Activated gamma-delta T cell treated with anti-CD3 and anti-CD28 coated beads, Interleukin-2, amount 50 U/mL, for 16 hours (primary cell): ENCODE measurements around the gene TEX12.

Experiments
- DNase-seq: peaks from one replicate; pipeline ENCODE4 v3.0.0-alpha.2; 2020; ENCODE audit warnings: low read depth

The TEX12 gene

GRCh38 chr11:112213753-112214152 lies 46.6 kb downstream of the TEX12 start:
- no peak for DNase-seq

GRCh38 chr11:112215621-112216020 lies 48.4 kb downstream of the TEX12 start:
- no peak for DNase-seq

GRCh38 chr11:112216561-112217105 lies 49.5 kb downstream of the TEX12 start:
- DNase-seq = no peak

GRCh38 chr11:112219476-112220232 lies 52.5 kb downstream of the TEX12 start:
- peak; percentile 11 for DNase-seq

DNA sequence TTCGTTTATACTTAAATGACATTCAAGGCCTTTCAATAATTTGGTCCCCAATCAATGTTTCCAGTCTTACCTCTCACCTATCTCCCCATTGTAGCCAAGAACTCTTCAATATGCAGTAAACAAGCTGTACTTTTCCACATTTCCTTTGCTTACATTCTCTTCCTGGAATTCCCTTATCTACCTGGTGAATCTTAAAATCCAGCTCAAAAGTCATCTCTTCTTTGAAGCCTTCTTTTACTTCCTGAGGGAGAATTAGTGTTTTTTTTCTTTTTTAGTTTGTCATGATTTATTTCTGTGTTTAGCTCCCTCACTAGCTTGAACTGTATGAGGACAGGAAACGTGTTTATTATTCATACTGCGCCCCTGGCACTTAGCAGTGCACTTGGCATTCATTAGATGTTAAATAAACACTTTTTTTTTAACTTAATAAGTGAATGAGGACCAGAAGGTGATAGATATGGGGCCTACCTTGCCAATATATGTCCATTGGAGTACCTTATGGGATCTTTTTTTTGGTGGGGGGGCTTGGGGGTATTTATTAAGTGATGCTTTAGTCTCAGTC lies 54.2 kb downstream of the TEX12 start:
- DNase-seq = no peak
